ENCODE data around the gene TAOK1.
"Not testable (repeated sequence)": the region's sequence is repeated elsewhere in the genome, so short reads cannot be mapped to it uniquely, and the experiment has no call there.

Gene TAOK1

DNA sequence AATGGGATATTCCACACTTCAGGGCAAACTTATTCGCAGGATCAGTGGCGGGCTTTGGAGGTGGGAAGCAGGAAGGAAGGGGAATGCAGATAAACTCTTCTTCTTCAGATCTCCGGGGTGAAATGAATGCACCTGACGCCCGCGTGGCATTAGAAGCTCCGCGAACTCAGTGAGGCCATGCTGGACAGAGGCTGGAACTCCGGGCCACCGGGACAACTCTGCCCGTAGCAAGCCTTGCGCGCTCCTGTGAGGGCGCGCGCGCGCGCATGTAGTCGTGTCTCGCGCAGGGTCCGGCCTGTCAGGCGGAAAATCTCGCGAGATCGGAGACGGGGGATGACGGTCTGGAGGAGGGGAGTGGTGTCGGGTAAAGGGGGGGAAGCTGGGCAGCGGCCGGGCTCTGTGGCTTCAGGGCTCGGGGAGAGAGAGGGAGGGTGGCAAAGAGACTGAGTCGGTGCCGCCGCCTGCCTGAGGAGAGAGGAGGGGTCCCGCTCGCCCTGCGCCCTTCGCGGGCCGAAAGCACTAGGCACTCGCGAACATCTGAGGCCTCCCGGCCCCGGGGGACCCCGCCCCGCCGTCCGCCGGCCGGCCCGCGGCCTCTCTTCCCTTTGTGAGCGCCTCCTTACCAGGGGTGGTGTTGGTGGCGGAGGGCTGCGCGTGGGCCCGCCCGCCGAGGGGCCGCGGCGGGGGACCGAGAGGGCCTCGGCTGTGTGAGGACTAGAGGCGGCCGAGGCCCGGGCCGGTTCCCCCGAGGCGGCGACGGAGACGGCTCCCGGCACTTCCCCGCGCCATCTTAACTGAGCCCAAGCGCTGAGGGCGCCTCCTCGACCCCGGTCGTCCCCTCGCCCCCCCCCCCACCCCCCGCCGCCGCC, at the start of gene TAOK1:
Gene TAOK1 (plus strand): TSS at position 382 of the 869 bp plus-strand sequence. CDS start 61,186 bp downstream, outside the sequence.
- FAIRE-seq: no peak

DNA sequence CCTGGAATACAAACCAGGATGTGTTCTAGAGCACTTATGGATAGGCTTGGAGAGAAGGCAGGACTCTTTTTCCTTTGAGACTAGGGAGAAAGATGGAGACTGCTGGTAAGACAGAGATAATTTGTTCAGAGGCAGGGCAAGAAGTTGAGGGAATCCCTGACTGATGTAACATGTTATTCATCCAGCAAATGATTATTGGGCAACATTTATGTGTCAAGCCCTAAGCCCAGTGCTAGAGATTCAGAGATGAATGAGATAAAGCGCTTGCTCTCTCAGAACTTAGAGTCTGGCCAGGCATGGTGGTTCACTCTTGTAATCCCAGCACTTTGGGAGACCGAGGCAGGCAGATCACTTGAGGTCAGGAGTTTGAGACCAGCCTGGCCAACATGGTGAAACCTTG, 48.4 kb upstream of the TAOK1 start:
- no peak for FAIRE-seq

DNA sequence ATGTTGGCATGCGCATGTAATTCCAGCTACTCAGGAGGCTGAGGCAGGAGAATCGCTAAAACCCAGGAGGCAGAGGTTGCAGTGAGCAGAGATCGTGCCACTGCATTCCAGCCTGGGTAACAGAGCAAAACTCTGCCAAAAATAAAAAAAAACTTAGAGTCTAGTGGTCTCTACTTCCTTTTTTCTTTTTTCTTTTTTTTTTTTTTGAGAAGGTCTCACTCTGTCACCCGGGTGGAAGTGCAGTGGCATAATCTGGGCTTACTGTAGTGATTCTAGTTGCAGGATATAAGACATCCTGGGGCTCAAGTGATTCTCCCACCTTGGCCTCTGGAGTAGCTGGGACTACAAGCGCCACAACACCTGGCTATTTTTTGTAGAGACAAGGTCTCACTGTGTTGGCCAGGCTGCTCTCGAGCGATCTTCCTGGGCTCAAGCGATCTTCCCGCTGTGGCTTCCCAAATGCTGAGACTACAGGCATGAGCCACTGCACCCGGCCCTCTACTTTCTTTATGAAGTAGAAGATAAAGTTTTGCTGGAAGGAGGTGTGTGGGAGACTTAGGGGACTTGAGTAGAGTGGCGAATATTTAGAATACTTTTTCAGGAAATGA, 47.9 kb upstream of the TAOK1 start:
- FAIRE-seq: no peak

DNA sequence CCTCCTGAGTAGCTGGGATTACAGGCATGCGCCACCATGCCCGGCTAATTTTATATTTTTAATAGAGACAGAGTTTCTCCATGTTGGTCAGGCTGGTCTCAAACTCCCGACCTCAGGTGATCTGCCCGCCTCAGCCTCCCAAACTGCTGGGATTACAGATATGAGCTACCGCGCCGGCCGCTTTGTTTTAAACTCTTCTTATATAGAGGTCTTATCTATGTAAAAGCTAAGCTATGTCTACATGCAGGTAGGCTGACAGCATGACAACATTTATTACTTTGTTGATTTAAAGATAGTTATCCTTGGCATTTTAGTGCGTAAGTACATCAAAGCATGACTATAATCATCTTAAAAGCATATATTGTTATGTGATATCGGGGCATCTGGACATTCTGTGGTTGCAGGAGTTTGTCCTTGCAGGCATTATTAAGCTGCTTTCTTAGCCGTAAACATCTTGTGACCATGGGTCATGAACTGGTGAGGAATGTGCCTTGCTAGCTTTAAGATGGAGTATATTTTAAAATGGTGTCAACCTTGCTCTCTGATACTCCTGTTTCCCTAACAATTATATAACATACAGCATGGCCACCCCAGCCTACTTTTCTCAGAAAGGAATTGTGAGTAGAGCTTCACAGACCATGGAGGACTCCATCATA, 45.8 kb upstream of the TAOK1 start:
- FAIRE-seq: no peak

DNA sequence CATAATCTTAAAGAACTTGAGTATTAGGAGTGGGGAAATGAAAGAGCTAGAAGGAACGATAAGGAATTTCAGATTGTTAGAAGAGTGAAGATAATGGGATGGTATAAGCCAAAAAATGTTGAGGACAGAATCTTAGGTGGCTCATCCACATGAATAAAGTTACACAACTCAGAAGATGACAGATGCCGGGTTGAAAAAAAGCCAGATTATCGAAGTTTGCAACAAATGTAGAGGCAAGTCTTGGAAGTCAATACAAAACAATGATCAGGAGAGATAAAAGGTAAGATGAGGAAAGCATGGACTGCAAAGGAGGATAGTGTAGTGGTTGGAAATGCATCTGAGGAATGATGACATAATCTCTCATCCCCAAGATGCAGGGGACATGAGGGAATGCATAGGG, 45.1 kb upstream of the TAOK1 start:
- FAIRE-seq: no peak

DNA sequence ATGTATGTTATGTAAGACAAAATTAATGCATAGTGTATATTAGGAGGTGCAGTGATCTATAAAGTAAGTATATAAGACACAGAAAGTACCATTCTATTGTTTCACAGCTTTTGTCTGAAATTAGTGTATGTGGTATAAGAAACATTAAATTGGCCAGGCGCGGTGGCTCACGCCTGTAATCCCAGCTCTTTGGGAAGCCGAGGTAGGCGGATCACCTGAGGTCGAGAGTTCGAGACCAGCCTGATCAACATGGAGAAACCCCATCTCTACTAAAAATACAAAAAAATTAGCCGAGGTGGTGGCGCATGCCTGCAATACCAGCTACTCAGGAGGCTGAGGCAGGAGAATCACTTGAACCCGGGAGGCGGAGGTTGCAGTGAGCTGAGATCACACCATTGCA, 44.7 kb upstream of the TAOK1 start:
- not testable (repeated sequence) for FAIRE-seq

DNA sequence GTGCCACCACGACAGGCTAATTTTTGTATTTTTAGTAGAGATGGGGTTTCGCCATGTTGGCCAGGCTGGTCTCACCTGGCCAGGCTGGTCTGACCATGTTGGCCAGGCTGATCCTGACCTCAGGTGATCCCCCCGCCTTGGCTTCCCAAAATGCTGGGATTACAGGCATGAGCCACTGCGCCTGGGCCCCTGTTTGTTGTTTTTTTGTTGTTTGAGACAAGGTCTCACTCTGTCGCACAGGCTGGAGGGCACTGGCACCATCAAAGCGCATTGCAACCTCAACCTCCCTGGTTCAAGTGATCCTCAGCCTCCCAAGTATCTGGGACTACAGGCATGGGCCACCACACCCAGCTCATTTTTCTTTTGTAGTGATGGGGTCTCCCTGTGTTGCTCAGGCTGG, 43.7 kb upstream of the TAOK1 start:
- no peak for FAIRE-seq

DNA sequence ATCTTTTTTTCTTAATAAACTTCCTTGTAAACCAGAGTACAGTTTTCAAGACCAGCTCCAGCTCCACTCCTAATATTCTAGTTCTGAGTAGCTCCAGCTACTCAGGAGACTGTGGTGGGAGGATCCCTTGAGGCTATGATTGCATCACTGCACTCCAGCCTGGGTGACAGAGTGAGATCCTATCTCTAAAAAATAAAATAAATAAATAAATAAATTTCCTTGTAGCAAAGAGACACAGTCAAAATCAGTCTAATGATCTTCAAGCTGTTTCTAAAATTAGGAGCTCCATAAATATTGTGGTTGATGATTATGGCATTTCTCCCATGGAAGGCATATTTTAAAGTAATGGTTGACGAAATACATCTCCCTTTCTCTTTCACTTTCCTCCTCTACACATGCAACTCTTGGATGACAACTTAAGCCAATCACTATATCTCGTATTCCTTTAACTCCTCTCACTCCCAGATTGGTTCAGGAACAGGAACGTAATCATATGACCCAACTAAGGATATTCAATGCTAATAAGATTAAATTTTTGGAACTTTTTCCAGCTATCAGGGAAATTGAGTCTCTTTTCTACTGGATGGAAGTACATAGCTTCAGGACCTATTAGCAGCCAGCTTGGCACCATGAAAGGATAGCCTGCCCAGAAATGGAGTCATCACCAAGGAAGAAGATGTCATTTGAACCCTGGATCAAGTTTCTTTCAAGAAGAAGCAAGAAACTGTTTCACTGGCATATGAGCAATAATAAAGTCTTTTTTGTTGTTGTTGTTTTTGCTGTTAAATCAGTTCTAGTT, 42.1 kb upstream of the TAOK1 start:
- FAIRE-seq: no peak

DNA sequence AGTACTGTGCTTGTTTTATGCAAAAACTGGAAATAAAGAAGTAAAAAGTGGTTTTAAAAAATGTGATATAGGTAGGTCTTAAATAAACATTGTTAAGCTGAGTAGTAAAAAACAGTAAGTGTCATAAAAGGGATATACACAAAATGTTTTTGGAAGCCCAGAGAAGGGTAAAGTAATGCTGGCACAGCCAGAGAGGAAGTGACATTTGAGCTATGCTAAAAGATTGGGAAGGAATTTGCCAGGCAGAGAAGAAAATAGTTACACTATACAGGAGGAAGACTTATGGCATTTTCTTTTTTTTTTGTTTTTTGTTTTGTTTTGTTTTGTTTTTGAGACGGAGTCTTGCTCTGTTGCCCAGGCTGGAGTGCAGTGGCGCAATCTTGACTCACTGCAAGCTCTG, 40.8 kb upstream of the TAOK1 start:
- FAIRE-seq: no peak

DNA sequence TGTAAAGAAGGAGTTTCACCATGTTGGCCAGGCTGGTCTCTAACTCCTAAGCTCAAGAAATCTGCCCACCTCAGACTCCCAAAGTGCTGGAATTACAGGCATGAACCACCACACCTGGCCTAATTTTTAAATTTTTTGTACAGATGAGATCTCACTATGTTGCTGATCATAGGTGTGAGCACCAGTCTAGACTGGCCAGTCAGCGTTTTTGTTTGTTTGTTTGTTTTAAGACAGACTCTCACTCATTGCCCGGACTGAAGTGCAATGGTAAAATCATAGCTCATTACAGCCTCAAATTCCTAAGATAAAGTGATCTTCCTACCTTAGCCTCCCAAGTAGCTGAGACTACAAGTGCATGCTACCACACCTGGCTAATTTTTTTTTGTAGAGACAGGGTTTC, 38.0 kb upstream of the TAOK1 start:
- no peak for FAIRE-seq

DNA sequence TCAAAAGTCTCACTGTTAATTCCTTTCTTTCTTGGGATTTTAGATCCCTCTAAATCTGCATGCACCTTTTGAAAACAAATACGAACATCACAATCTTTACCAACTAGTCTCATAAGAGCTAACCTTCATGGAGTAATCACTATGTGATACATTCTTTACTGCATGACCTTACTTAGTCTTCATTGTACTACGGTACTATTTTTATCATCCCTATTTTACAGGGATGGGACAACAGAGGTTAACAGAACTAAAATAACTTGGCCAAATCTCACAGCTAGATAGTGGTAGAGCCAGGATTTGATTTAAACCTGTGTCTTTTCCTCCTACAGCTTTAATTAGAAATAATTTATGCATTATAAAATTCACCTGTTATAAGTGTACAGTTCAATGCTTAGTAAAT, 32.9 kb upstream of the TAOK1 start:
- FAIRE-seq: no peak

DNA sequence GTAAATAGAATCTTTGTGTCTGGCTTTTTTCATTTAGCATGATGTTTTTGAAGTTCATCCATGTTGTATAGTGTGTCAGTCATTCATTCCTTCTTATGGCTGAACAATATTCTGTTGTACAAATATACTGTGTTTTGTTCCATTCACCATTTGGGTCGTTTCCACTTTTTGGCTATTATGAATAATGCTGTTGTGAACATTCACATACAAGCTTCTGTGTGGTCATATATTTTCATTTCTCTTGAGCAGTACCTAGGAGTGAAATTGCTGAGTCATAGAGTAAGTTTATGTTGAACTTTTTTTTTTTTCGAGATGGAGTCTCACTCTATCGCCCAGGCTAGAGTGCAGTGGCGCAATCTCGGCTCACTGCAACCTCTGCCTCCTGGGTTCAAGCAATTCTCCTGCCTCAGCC, 32.3 kb upstream of the TAOK1 start:
- FAIRE-seq: no peak

DNA sequence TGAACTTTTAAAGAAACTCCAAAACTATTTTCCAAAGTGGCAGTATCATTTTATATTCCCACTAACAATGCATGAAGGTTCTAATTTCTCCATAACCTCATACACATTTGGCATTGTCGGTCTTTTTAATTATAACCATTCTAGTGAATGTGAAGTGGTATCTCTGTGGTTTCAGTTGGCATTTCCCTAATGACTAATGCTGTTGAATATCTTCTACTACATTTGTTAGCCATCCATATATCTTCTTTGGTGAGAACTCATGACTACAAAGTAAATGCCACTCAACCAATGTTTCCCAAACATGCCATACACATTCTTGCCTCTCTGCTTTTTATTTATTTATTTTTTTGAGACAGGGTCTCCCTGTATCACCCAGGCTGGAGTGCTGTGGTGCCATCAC, 31.7 kb upstream of the TAOK1 start:
- no peak for FAIRE-seq

DNA sequence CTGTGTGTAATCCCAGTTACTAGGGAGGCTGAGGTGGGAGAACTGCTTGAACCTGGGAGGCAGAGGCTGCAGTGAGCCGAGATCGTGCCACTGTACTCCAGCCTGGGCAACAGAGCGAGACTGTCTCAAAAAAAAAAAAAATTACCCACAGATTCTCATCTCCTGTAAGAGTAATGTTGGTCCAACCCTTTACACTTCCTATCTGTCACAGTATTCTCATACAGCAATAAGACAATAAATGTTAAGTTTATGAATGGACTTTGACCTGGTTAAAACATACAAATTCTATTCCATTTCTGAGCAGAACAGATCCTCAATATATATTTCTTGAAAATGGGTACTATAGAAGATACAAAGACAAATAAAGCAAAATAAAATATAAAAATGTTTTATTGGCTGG, 30.4 kb upstream of the TAOK1 start:
- FAIRE-seq: peak; percentile 62

DNA sequence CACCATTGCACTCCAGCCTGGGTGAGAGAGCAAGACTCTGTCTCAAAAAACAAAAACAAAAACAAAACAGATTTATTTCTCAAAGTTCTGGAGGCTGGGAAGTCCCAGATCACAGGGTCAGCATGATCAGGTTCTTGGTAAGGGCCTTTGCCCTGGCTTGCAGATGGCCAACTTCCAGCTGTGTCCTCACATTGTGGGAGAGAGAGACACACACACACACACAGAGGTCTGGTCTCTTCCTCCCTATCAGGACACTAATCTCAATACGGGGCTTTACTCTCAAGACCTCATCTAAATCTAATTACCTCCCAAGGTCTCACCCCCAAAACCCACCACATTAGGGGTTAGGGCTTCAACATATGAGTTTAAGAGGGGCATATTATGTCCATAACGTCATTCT, 26.4 kb upstream of the TAOK1 start:
- no peak for FAIRE-seq

DNA sequence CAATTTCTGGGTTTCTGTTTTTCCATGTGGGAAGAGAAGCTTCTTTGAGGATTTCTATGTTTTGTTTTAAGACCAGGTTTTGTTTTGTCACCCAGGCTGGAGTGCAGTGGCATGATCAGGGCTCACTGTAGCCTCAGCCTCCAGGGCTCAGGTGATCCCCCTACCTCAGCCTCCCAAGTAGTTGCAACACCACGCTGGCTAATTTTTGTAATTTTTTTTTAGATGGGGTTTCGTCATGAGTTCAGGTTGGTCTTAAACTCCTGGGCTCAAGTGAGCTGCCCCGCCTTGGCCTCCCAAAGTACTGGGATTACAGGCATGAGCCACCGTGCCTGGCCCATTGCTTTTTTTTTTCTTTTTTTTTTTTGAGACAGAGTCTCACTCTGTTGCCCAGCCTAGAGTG, 25.5 kb upstream of the TAOK1 start:
- FAIRE-seq: no peak

DNA sequence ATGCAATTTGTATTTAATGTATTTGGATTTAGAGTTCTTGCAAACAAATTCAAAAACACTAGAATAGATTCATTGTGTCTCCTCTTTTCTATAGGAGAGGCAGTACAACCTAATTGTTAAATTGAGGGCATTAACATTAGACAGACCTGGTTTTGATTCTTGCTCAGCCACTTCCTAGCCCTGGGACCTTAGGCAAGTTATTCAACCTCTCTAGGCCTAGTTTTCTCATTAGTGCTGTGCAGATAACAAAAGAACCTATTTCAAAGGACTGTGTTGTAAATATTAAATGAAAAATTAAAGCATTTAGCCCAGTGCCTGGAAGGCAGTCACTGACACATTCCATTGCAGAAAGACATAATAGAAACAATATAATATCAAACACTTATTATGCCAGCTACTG, 22.0 kb upstream of the TAOK1 start:
- no peak for FAIRE-seq

DNA sequence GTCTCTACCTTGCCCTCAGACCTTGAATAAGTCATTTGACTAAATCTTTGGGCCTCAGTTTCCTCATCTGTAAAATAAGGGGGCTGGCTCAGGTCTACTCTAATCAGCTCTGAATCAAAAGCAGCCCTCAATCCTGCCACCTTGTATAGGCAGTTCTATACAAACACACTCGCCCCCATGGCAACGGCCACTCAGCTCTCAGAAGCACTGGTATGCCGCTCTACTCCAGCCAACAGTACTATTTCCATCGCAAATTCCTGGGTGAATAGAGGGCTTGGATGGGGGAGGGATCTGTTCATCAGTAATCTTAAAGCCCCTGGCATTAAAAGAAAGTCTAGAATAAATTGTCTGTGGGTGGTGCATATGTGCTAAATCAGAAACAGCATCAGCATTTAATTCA, 21.2 kb upstream of the TAOK1 start:
- FAIRE-seq: no peak

DNA sequence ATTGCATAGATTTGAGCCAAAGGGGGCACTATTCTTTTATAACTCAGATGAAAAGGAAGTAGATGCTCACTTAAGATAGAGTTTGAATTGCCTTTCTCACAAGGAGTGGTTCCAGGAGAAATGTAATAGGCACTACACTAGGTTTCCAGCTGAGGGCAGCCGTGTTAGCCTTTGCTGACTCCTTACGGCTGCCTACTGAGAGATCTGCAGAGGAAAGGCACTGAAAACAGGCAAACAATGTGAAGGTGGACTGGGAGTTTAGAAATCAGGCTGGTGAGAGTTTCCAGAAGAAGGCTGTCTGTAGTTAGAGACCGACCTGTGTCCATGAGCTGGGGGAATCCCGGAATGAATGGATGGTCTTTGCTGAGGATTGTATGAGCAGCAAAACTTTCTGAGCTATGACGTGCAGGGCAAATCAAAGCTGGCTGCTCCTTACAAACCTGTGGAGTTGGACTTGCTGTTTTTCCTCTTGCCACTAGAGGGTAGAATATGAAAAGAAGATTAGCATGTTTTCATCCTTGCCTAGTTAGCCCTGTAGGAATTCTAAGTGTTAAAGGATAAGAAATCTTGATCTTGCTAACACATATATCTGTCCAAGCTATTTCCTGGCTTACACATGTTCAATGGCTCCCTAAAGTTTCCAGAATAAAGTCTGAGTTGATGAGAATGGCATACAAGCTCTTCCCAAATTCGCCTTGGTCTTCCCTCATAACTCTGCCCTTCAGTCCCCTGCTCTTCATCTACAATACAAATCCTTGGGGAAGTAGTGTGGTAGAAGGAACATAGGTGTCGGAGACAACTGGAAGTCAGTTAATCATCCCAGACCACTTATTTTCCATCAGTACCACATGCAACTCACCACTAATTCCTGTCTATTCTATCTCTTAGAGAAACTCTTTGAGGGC, 20.1 kb upstream of the TAOK1 start:
- no peak for FAIRE-seq

DNA sequence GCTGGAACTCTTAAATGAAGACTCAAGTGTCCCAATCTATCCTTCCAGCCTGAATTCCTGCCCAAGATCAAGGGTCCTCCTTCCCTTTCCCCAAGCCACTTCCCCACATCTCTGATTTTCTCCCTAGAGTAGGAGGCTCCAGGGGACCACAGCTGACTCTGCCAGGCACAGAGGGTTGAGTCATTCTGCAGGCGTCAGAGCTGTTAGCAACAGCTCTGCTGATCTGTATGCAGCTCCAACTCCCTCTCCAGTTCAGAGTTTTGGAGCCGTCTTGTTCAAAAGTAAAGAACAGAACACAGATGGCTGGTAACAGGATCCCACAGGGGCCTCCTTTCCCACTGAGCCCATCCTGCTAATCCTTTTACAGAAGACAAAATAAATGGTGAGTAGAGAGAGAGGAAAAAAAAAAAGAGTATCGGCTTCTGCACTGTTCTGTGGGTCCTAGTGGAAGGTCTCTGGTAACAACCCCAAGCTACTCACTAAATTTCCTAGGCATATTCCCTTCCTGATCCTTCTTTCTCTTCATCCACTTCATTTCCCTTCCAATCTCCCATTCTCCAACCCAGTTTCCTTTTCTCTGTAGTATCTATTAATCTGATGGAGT, 13.4 kb upstream of the TAOK1 start:
- FAIRE-seq: no peak

DNA sequence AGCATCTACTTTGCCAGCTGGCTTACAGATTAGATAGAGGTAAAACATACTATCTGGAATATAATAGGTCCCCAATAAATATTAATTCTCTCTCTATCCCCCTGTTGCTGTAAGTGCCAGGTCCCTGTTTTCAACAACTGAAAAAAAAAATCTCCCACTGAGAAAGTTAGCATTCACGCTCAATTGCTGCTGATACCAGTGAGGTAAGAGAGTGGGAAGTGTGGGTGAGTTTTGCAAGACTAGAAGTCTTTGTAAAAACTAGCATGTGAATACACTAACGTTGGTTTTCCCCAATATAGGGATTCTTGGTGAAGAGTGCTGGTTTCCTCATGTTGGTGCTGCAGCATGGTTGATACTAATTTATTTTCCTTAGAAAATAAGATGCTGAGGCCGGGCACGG, 11.7 kb upstream of the TAOK1 start:
- no peak for FAIRE-seq

All from colon (tissue), 2 donors.